CD8-positive, alpha-beta memory T cell (primary cell): ENCODE data around the gene CFAP97D2. TPM values are rescaled to one million over a fixed set of nuclear protein-coding genes. Genes with fewer than 3 reads are reported as not detected.
A peak's percentile ranks its signal among the peaks of the same experiment; 100 is the strongest.

Experiments
- CTCF ChIA-PET: fragments of 350-600 bp; sonication (Branson Sonifier 250); formaldehyde crosslinking; loops from one replicate; lab custom pipeline; 2021; ENCODE audit warnings: antibody characterized with exemption; lab: Charles Lee
- POLR2A ChIA-PET: fragments of 350-600 bp; sonication (Branson Sonifier 250); formaldehyde crosslinking; loops from one replicate; lab custom pipeline; 2021; ENCODE audit warnings: antibody characterized with exemption; lab: Charles Lee
- DNase-seq, 5 donors: peaks; one replicate each; pipeline versions ENCODE4 v3.0.0 to v3.0.0-alpha.2; 2020 to 2022; ENCODE audit warnings: mixed read lengths in 1 of 5
- H3K27ac ChIP-seq: one replicate; pipeline ENCODE4 v1.7.0; 2013; ENCODE audit warnings: low read depth, mild to moderate bottlenecking, low read length, moderate library complexity
- H3K27me3 ChIP-seq: 2 replicates; pipeline ENCODE4 v1.7.0; 2013; ENCODE audit warnings: low read length, mild to moderate bottlenecking; ENCODE audit not compliant: insufficient read depth, poor library complexity, severe bottlenecking
- H3K36me3 ChIP-seq: 2 replicates; pipeline ENCODE4 v1.7.0; 2013; ENCODE audit warnings: mild to moderate bottlenecking, low read length, moderate library complexity; ENCODE audit not compliant: insufficient read depth
- H3K4me1 ChIP-seq: 2 replicates; pipeline ENCODE4 v1.7.0; 2013; ENCODE audit warnings: mild to moderate bottlenecking, low read length, moderate library complexity; ENCODE audit not compliant: insufficient read depth
- H3K4me3 ChIP-seq: 2 replicates; pipeline ENCODE4 v1.7.0; 2013; ENCODE audit warnings: mild to moderate bottlenecking, low read length
- H3K9me3 ChIP-seq: 2 replicates; pipeline ENCODE4 v1.7.0; 2013; ENCODE audit warnings: mild to moderate bottlenecking, low read length
- H3K27ac Mint-ChIP-seq, 8 donors: one replicate each; pipeline ENCODE4 v1.8.0; 2020 to 2021; ENCODE audit warnings: mixed read lengths in 8 of 8, mild to moderate bottlenecking in 6 of 8, inconsistent platforms in 3 of 8, moderate library complexity in 3 of 8
- H3K27me3 Mint-ChIP-seq, 2 donors: one replicate each; pipeline ENCODE4 v1.8.0; 2020 to 2021; ENCODE audit warnings: mixed read lengths in 2 of 2, mild to moderate bottlenecking in 1 of 2, moderate library complexity in 1 of 2
- H3K36me3 Mint-ChIP-seq, 3 donors: one replicate each; pipeline ENCODE4 v1.8.0; 2020 to 2021; ENCODE audit warnings: mixed read lengths in 3 of 3, inconsistent platforms in 1 of 3, mild to moderate bottlenecking in 1 of 3
- H3K4me1 Mint-ChIP-seq, 3 donors: one replicate each; pipeline ENCODE4 v1.8.0; 2020 to 2021; ENCODE audit warnings: mixed read lengths in 3 of 3, inconsistent platforms in 1 of 3, mild to moderate bottlenecking in 1 of 3
- H3K4me3 Mint-ChIP-seq, 7 donors: one replicate each; pipeline ENCODE4 v1.8.0; 2020 to 2021; ENCODE audit warnings: mixed read lengths in 7 of 7, mild to moderate bottlenecking in 6 of 7, moderate library complexity in 4 of 7, inconsistent platforms in 2 of 7
- H3K9me3 Mint-ChIP-seq, 5 donors: one replicate each; pipeline ENCODE4 v1.8.0; 2020 to 2022; ENCODE audit warnings: mixed read lengths in 5 of 5, mild to moderate bottlenecking in 3 of 5, moderate library complexity in 2 of 5, inconsistent platforms in 1 of 5
- polyA plus RNA-seq: library from polyadenylated mRNA; unstranded; fragments of 300-500 nt; fragmentation: Illumina TruSeq; gene quantifications from one replicate; pipeline ENCODE4 v1.2.3, GENCODE V29; 2021
- total RNA-seq, 2 experiments: library from RNA; stranded (reverse); gene quantifications; one replicate each; pipeline ENCODE4 v1.2.3, GENCODE V29; 2021

CFAP97D2 gene
- total and polyA plus RNA-seq, 3 experiments from 2014 or later: 0.31 TPM; not detected in 2

DNA sequence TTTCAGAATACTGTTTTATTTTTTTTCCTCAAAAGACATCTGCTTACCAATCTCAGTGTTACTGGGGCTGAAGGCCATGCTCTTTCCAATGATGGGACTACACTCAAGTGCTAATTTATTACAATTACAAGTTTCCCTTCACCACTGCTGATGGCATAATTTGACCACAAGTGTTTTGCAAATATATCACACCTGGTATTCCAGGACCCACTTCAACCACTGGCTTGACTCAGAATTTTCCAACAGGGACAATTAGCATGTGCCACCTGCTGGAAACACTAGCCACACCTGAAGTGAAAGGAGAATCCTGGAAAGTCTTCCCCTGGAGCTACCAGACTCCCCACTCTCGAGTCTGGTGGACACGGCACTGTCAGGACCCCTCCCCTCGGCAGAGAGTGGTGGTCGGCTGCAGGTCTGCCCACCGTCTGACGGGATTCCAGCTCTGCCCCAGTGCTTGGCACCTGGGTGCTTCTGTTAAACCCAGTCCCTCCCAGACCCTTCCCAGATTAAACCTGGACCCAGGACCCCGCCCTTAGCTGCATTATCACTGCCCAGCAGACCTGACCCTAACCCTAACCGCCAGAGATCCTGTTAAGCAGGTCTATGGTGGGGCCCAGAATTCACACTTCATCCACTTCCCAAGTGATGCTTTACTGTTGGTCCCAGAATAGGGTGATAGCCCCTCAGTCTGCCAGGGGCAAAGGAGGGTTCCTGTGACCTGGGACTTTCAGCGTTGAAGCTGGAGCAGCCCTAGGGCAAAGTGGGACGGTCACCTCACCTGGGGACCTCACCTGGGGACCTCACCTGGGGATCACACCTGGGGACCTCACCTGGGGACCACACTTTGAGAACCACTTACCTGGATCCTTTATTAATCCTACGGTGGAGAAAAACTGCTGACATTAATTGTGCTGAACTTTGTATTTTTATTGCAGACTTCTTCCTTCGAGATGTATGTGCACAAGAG is 29.0 kb upstream of the CFAP97D2 start:
- peaks cover 92% of the 10 kb centered on the region for H3K4me1 ChIP-seq
- peak overlapping the region; percentile 90 to 99 (median 98) for H3K27ac Mint-ChIP-seq
- no peaks in the 10 kb centered on the region for H3K9me3 Mint-ChIP-seq
- H3K27me3 ChIP-seq: no peaks in the 10 kb centered on the region
- H3K4me3 Mint-ChIP-seq: peak overlapping the region in 6 of 7 donors; percentile 32 to 81 (median 68)
- peaks cover 69 to 88% (median 83%) of the 10 kb centered on the region in 3 donors for H3K4me1 Mint-ChIP-seq
- peaks cover 0 to 3% (median 0%) of the 10 kb centered on the region in 3 donors for H3K36me3 Mint-ChIP-seq
- H3K27ac ChIP-seq: no peak overlapping the region
- no peak for DNase-seq
- H3K4me3 ChIP-seq: peak overlapping the region; percentile 22
- POLR2A ChIA-PET: interaction anchor here (1.0 kb wide), 1 partner anchor 77 kb away, joined by 3 read pairs; no protein-coding TSS in a partner anchor
- H3K36me3 ChIP-seq: no peaks in the 10 kb centered on the region
- CTCF ChIA-PET: interaction anchor here (0.7 to 1.7 kb wide), 4 partner anchors 10 to 76 kb away, joined by 3 to 6 read pairs (median 4); no protein-coding TSS in a partner anchor
- no peaks in the 10 kb centered on the region for H3K9me3 ChIP-seq
- peaks cover 0 to 2% of the 10 kb centered on the region in 2 donors for H3K27me3 Mint-ChIP-seq

DNA sequence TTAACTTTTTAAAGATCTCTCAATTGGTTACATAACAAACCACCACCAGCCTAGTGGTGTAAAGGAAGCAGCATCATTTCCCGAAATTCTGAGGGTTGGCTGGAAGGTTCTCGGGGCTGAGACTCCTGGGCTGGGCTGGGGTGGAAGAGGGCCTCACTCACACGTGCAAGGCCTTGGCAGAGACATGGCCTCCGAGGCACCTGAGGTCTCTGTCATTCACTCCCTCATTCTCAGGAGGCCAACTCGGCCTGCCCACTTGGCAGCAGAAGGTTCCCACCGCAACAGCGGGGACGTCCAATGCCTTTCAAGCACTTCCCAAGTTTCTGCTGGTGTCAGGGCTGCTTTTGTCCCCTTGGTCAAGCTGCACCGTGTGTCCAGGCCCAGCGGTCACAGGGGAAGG is 28.0 kb upstream of the CFAP97D2 start:
- no peak for DNase-seq
- CTCF ChIA-PET: interaction anchor here (0.7 to 1.7 kb wide), 6 partner anchors 10 to 75 kb away, joined by 3 to 6 read pairs (median 3); no protein-coding TSS in a partner anchor
- Mint-ChIP-seq H3K27ac (peak overlapping the region; percentile 90 to 99 (median 97)), H3K9me3 (no peaks in the 10 kb centered on the region), H3K4me1 (peaks cover 69 to 78% (median 73%) of the 10 kb centered on the region in 3 donors), H3K36me3 (peaks cover 0 to 3% (median 0%) of the 10 kb centered on the region in 3 donors), H3K4me3 (peak overlapping the region; percentile 26 to 68 (median 39)), H3K27me3 (peaks cover 0 to 2% of the 10 kb centered on the region in 2 donors)
- Histone ChIP-seq H3K9me3 (no peaks in the 10 kb centered on the region), H3K4me1 (peaks cover 82% of the 10 kb centered on the region), H3K27ac (no peak overlapping the region), H3K36me3 (no peaks in the 10 kb centered on the region), H3K4me3 (peak overlapping the region; percentile 25), H3K27me3 (no peaks in the 10 kb centered on the region)
- POLR2A ChIA-PET: interaction anchor here (1.0 kb wide), 2 partner anchors 10 to 76 kb away, joined by 3 read pairs; no protein-coding TSS in a partner anchor

- ChIA-PET POLR2A (interaction anchor here (1.0 to 1.6 kb wide), 2 partner anchors 10 to 21 kb away, joined by 3 to 4 read pairs; no protein-coding TSS in a partner anchor), CTCF (interaction anchor here (0.7 to 1.7 kb wide), 9 partner anchors 9 to 74 kb away, joined by 3 to 6 read pairs (median 4); no protein-coding TSS in a partner anchor)
- Histone ChIP-seq H3K27me3 (no peaks in the 10 kb centered on the region), H3K36me3 (no peaks in the 10 kb centered on the region), H3K27ac (no peak overlapping the region), H3K4me3 (peak overlapping the region; percentile 25), H3K4me1 (peaks cover 80% of the 10 kb centered on the region), H3K9me3 (no peaks in the 10 kb centered on the region)
- Mint-ChIP-seq H3K27me3 (peaks cover 0 to 2% of the 10 kb centered on the region in 2 donors), H3K27ac (peak overlapping the region; percentile 90 to 99 (median 97)), H3K9me3 (no peaks in the 10 kb centered on the region), H3K36me3 (peaks cover 0 to 3% (median 0%) of the 10 kb centered on the region in 3 donors), H3K4me1 (peaks cover 71 to 78% (median 75%) of the 10 kb centered on the region in 3 donors), H3K4me3 (peak overlapping the region in 6 of 7 donors; percentile 26 to 68 (median 46))
- DNase-seq: peak in 4 of 5 donors; percentile 22 to 67 (median 60)
Observed at GRCh38 chr13:114151565-114152284, 27.3 kb upstream of the CFAP97D2 start.

DNA sequence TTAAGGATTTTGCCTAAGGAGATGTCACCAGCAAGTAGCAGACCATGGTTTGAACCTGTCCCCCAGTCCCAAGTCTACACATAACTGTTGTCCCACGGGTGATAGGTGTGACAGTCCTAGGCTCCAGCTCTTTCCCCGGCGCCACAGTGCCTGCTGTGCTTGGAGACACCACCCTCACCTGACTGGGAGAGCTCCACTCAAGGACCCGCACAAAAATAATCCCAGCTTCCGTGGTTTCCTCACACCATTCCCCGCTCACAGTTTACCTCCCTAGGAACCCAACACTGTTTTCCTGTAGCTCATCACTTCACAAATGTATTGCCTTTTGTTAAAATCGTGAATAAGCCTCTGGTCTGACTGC is 26.8 kb upstream of the CFAP97D2 start:
- H3K27me3 ChIP-seq: no peaks in the 10 kb centered on the region
- no peaks in the 10 kb centered on the region for H3K9me3 ChIP-seq
- Mint-ChIP-seq H3K27ac (peak overlapping the region; percentile 39 to 99 (median 89)), H3K4me3 (peak overlapping the region in 1 of 7 donors; percentile 15), H3K4me1 (peaks cover 70 to 80% (median 77%) of the 10 kb centered on the region in 3 donors), H3K36me3 (peaks cover 0 to 3% (median 0%) of the 10 kb centered on the region in 3 donors), H3K9me3 (no peaks in the 10 kb centered on the region), H3K27me3 (peaks cover 0 to 2% of the 10 kb centered on the region in 2 donors)
- no peak overlapping the region for H3K4me3 ChIP-seq
- no peak overlapping the region for H3K27ac ChIP-seq
- ChIA-PET POLR2A (interaction anchor here (1.0 to 1.6 kb wide), 2 partner anchors 9 to 21 kb away, joined by 3 to 4 read pairs; no protein-coding TSS in a partner anchor), CTCF (interaction anchor here (0.7 to 1.4 kb wide), 6 partner anchors 9 to 70 kb away, joined by 3 to 4 read pairs (median 4); no protein-coding TSS in a partner anchor)
- DNase-seq: no peak
- H3K4me1 ChIP-seq: peaks cover 80% of the 10 kb centered on the region
- H3K36me3 ChIP-seq: no peaks in the 10 kb centered on the region

DNA sequence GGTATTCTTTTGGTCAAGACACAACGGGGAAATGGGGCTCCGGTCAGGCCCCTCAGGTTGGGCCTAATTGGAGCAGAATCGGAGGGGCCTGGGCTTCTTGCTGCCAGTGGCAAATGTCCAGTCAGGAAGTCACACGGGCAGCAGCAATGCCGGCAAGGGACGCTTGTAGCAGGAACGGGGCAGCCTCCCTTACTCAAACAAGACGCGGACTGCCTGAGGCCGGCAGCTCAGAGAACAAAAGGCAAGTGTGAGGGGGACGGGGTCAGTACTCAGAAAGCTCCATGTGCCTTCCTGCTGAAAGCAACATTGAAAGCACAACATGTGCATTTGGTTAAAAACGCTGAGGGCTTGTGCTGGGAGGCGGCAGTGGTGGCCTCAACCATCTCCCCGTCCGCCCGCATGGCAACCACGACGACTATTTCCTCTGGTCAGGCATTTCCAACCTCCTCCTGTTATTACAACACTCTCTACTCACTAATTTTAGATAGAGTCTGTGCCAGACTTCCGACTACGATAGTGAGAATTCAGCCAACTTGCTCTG is 26.2 kb upstream of the CFAP97D2 start:
- CTCF ChIA-PET: interaction anchor here (1.1 to 1.4 kb wide), 4 partner anchors 8 to 70 kb away, joined by 3 to 4 read pairs (median 4); no protein-coding TSS in a partner anchor

GRCh38 chr13:114153485-114154080 is 25.5 kb upstream of the CFAP97D2 start:
- Mint-ChIP-seq H3K36me3 (peaks cover 0 to 3% (median 0%) of the 10 kb centered on the region in 3 donors), H3K4me1 (peaks cover 72 to 84% (median 81%) of the 10 kb centered on the region in 3 donors), H3K27me3 (peaks cover 0 to under 1% of the 10 kb centered on the region in 2 donors), H3K9me3 (no peaks in the 10 kb centered on the region), H3K4me3 (peak overlapping the region in 6 of 7 donors; percentile 2 to 52 (median 16)), H3K27ac (peak overlapping the region; percentile 12 to 91 (median 82))
- DNase-seq: no peak
- POLR2A ChIA-PET: no interaction called here
- Histone ChIP-seq H3K36me3 (no peaks in the 10 kb centered on the region), H3K9me3 (no peaks in the 10 kb centered on the region), H3K27ac (no peak overlapping the region), H3K4me3 (no peak overlapping the region), H3K27me3 (no peaks in the 10 kb centered on the region), H3K4me1 (peaks cover 83% of the 10 kb centered on the region)
- CTCF ChIA-PET: interaction anchor here (1.2 kb wide), 1 partner anchor 32 kb away, joined by 3 read pairs; no protein-coding TSS in a partner anchor

More for the DNA sequence above, 26.2 kb upstream of the CFAP97D2 start:
- peak overlapping the region in 2 of 7 donors; percentile 15 to 34 for H3K4me3 Mint-ChIP-seq
- H3K9me3 ChIP-seq: no peaks in the 10 kb centered on the region
- no peak for DNase-seq
- H3K27ac Mint-ChIP-seq: peak overlapping the region; percentile 39 to 99 (median 83)
- peaks cover 73 to 84% (median 81%) of the 10 kb centered on the region in 3 donors for H3K4me1 Mint-ChIP-seq
- POLR2A ChIA-PET: interaction anchor here (1.6 kb wide), 1 partner anchor 22 kb away, joined by 4 read pairs; no protein-coding TSS in a partner anchor
- H3K27ac ChIP-seq: no peak overlapping the region
- H3K27me3 Mint-ChIP-seq: peaks cover 0 to 2% of the 10 kb centered on the region in 2 donors
- no peaks in the 10 kb centered on the region for H3K9me3 Mint-ChIP-seq
- H3K4me1 ChIP-seq: peaks cover 81% of the 10 kb centered on the region
- no peak overlapping the region for H3K4me3 ChIP-seq
- H3K36me3 Mint-ChIP-seq: peaks cover 0 to 3% (median 0%) of the 10 kb centered on the region in 3 donors
- H3K27me3 ChIP-seq: no peaks in the 10 kb centered on the region
- H3K36me3 ChIP-seq: no peaks in the 10 kb centered on the region
